Activated T-cell treated with anti-CD3 and anti-CD28 coated beads for 4 hours (primary cell): ENCODE results near the gene PDXP.

Source experiments
- DNase-seq: peaks from one replicate; pipeline ENCODE4 v3.0.0-alpha.2; 2020

Gene PDXP

GRCh38 chr22:37703906-37704305, 45.4 kb downstream of the PDXP start:
- DNase-seq: no peak

- no peak for DNase-seq
These were observed 46.1 kb downstream of the PDXP start for GRCh38 chr22:37704645-37705044.

GRCh38 chr22:37705205-37705604, 46.7 kb downstream of the PDXP start:
- DNase-seq: no peak

- DNase-seq: no peak
These were observed 50.3 kb downstream of the PDXP start for GRCh38 chr22:37708580-37709444.

GRCh38 chr22:37709445-37709765, 50.9 kb downstream of the PDXP start:
- no peak for DNase-seq

- DNase-seq: no peak
These were observed 52.2 kb downstream of the PDXP start for GRCh38 chr22:37710675-37711074.

GRCh38 chr22:37711490-37711889, 53.0 kb downstream of the PDXP start:
- DNase-seq: no peak

- DNase-seq: no peak
These were observed 55.2 kb downstream of the PDXP start for GRCh38 chr22:37713761-37714160.

- DNase-seq: no peak
These were observed 56.1 kb downstream of the PDXP start for GRCh38 chr22:37714634-37715033.

GRCh38 chr22:37715760-37716159, 57.2 kb downstream of the PDXP start:
- DNase-seq: no peak
